HCT116 (cell line): ENCODE measurements around the gene PHF21A. TPM values are rescaled to one million over a fixed set of nuclear protein-coding genes. Genes with fewer than 3 reads are reported as not detected.
"Not testable (repeated sequence)": the region's sequence is repeated elsewhere in the genome, so short reads cannot be mapped to it uniquely, and the experiment has no call there.

Experiments
- ATAC-seq: fragments of 200-7000 bp; cut with Tn5 transposase; 2 replicates; pipeline ENCODE4 v1.9.1; 2020; ENCODE audit warnings: mild to moderate bottlenecking, moderate library complexity
- BruUV-seq: library from RNA; stranded (reverse); fragments of 400-500 nt; replicated peaks from 2 replicates; lab custom pipeline; 2021; lab: Mats Ljungman, UMichigan
- CTCF ChIA-PET: fragments of 300-600 bp; sonication (Branson Sonifier 250); formaldehyde crosslinking; loops from one replicate; lab custom pipeline; 2021; ENCODE audit warnings: antibody characterized with exemption; lab: Charles Lee
- POLR2A ChIA-PET: fragments of 300-600, 350-600 bp; sonication (Branson Sonifier 250); formaldehyde crosslinking; loops from one replicate; lab custom pipeline; 2021; ENCODE audit warnings: antibody characterized with exemption; lab: Charles Lee
- RAD21 ChIA-PET, 2 experiments: fragments of 300-600 bp; sonication (Branson Sonifier 250); formaldehyde crosslinking; loops; one replicate each; lab custom pipeline; 2023; ENCODE audit warnings: low total read pairs in 2 of 2; ENCODE audit not compliant: uncharacterized antibody in 2 of 2, unreplicated experiment in 2 of 2, low non-redundant PET in 1 of 2; lab: Charles Lee
- DNase-seq: peaks from one replicate; pipeline ENCODE4 v3.0.0-alpha.2; 2010; ENCODE audit warnings: low read depth, low spot score
- H2AFZ ChIP-seq: fragments of 200-600 bp; shearing (Covaris generic), sonication (generic); 2 replicates; pipeline ENCODE4 v1.6.1; 2017; ENCODE audit warnings: low read depth, mixed run types, mixed read lengths, antibody characterized with exemption, low read length; ENCODE audit not compliant: poor library complexity, severe bottlenecking
- H3K27ac ChIP-seq: 2 replicates; pipeline ENCODE4 v1.5.1; 2012; ENCODE audit warnings: low read depth, low read length
- H3K27me3 ChIP-seq: fragments of 200-600 bp; sonication (generic); 2 replicates; pipeline ENCODE4 v1.6.1; 2016; ENCODE audit warnings: mixed run types, low read length, mixed read lengths; ENCODE audit not compliant: insufficient read depth
- H3K36me3 ChIP-seq, 2 experiments: fragments of 200-500 bp in 1 of 2; fragments of 200-600 bp in 1 of 2; sonication (Bioruptor generic) in 1 of 2; sonication (generic) in 1 of 2; 2 replicates each; pipeline versions ENCODE4 v1.5.1 to v1.6.1; 2014 to 2016; ENCODE audit warnings: low read length in 2 of 2, inconsistent platforms in 1 of 2, mixed read lengths in 1 of 2, mixed run types in 1 of 2; ENCODE audit not compliant: insufficient read depth in 2 of 2, control insufficient read depth in 1 of 2
- H3K4me1 ChIP-seq, 2 experiments: fragments of 200-600 bp in 1 of 2; sonication (generic) in 1 of 2; 2 replicates each; pipeline versions ENCODE4 v1.5.1 to v1.6.1; 2012 to 2017; ENCODE audit warnings: low read length in 2 of 2, inconsistent platforms in 1 of 2, mild to moderate bottlenecking in 1 of 2, mixed read lengths in 1 of 2, mixed run types in 1 of 2, moderate library complexity in 1 of 2; ENCODE audit not compliant: insufficient read depth in 2 of 2, control insufficient read depth in 1 of 2
- H3K4me2 ChIP-seq: fragments of 200-600 bp; sonication (generic); 2 replicates; pipeline ENCODE4 v1.6.1; 2017; ENCODE audit warnings: mixed run types, low read length, mixed read lengths
- H3K4me3 ChIP-seq, 2 experiments: fragments of 200-600 bp in 1 of 2; sonication (generic) in 1 of 2; replicated peaks in 1 of 2; 2 replicates each; pipeline ENCODE4 v1.5.1; 2011 to 2016; ENCODE audit warnings: low read length in 2 of 2, control low read depth in 1 of 2, low read depth in 1 of 2, mild to moderate bottlenecking in 1 of 2, mixed read lengths in 1 of 2, mixed run types in 1 of 2
- H3K79me2 ChIP-seq: fragments of 200-600 bp; sonication (generic); 2 replicates; pipeline ENCODE4 v1.6.1; 2017; ENCODE audit warnings: mild to moderate bottlenecking, mixed run types, low read length, moderate library complexity, mixed read lengths; ENCODE audit not compliant: insufficient read depth
- H3K9ac ChIP-seq: fragments of 200-600 bp; sonication (generic); 2 replicates; pipeline ENCODE4 v1.6.1; 2016; ENCODE audit warnings: low read length, mixed read lengths
- H3K9me2 ChIP-seq: fragments of 200-600 bp; sonication (generic), shearing (Covaris generic); 2 replicates; pipeline ENCODE4 v1.6.1; 2017; ENCODE audit warnings: mixed run types, mild to moderate bottlenecking, moderate library complexity; ENCODE audit not compliant: insufficient read depth
- H3K9me3 ChIP-seq, 2 experiments: fragments of 200-500 bp in 1 of 2; fragments of 200-600 bp in 1 of 2; sonication (Bioruptor generic) in 1 of 2; sonication (generic) in 1 of 2; 2 replicates each; pipeline ENCODE4 v1.6.1; 2014 to 2017; ENCODE audit warnings: low read length in 2 of 2, mixed read lengths in 2 of 2, inconsistent platforms in 1 of 2, low read depth in 1 of 2, mild to moderate bottlenecking in 1 of 2, mixed run types in 1 of 2, moderate library complexity in 1 of 2; ENCODE audit not compliant: control insufficient read depth in 1 of 2, insufficient read depth in 1 of 2
- H4K20me1 ChIP-seq: fragments of 200-600 bp; sonication (generic), shearing (Covaris generic); 2 replicates; pipeline ENCODE4 v1.6.1; 2017; ENCODE audit warnings: mixed run types, mild to moderate bottlenecking, moderate library complexity; ENCODE audit not compliant: insufficient read depth
- REST ChIP-seq: IDR thresholded peaks from 2 replicates; pipeline ENCODE4 v1.6.1; 2012; ENCODE audit warnings: low read depth
- ZFX ChIP-seq: fragments of 450-650 bp; IDR thresholded peaks from 2 replicates; pipeline ENCODE4 v1.6.1; 2017
- intact Hi-C: fragments of 100-400 bp; cut with micrococcal nuclease; formaldehyde crosslinking; loops from 2 replicates; pipeline ENCODE4 v1.10.0; 2022
- total RNA-seq: library from RNA; stranded (reverse); gene quantifications from one replicate; pipeline ENCODE4 v1.2.1, GENCODE V29; 2021; ENCODE audit not compliant: unreplicated experiment

PHF21A gene
- total RNA-seq, 1 experiment from 2014 or later, result 27.0 TPM

GRCh38 chr11:45900175-45900800 lies 221.0 kb downstream of the PHF21A start:
- peak; percentile 27; the same call in 1 of the 2 replicates for ATAC-seq
- H2AFZ ChIP-seq, POLR2A ChIA-PET, H3K27me3 ChIP-seq, H3K27ac ChIP-seq, DNase-seq, RAD21 ChIA-PET, H4K20me1 ChIP-seq, intact Hi-C loops, CTCF ChIA-PET, H3K9me2 ChIP-seq, H3K9me3 ChIP-seq, H3K36me3 ChIP-seq, BruUV-seq, H3K79me2 ChIP-seq: not testable (repeated sequence)
- Histone ChIP-seq H3K4me3 (peak overlapping the region; percentile 39 to 51), H3K4me1 (peaks cover 10 to 25% of the 10 kb centered on the region in 2 experiments; a peak in 3 of 4 replicates), H3K4me2 (peak overlapping the region; percentile 68), H3K9ac (peak overlapping the region; percentile 39; the same call in 1 of the 2 replicates)
- TF ChIP-seq ZFX, result peak; percentile 41; the same call in 1 of the 2 replicates

DNA sequence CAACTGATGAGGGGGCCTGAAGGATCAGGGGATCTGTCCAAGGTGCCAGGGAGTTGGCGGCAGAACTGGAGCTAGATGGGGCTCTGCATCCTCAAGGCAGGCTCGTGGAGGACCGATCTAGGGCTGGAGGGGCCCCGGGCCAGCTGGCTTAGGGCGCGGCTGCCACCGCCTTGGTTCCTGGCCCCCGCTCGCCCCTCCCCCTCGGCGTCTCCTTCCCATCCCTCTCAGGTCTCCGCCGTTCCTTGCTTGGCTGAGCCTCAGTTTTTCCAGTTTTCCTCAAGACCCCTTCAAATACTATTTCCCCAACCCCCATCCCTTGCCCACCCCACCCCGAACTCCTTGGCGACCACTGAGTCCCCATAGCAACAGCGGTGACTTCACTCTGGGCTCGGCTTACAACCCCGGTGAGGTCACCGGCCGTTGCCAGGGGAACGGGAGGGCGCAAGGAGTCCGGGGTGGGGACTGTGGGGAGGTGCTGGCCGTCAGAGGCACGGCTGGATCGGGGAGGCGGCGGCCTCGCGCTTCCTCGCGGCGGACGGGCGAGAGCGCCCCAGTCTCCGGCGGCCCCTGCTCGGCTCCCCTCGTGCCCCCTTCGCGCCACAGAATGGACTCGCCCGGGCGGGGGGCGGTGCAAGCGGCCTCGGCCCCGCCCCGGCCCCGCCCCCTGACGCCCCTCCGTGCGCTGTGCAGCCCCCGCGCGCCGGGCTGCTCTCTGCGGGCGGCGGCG lies 221.6 kb downstream of the PHF21A start:
- H2AFZ ChIP-seq, result no peak overlapping the region
- peaks cover 10 to 25% of the 10 kb centered on the region in 2 experiments; a peak in 3 of 4 replicates for H3K4me1 ChIP-seq
- no peaks in the 10 kb centered on the region for H3K36me3 ChIP-seq
- DNase-seq (no peak), ATAC-seq (peak; percentile 80)
- ChIA-PET RAD21 (no interaction called here), POLR2A (no interaction called here), CTCF (interaction anchor here (0.6 to 1.3 kb wide), 2 partner anchors 18 to 107 kb away, joined by 3 read pairs; partner anchors contain the start of gene PEX16)
- intact Hi-C loops, result no loop called here
- no peaks in the 10 kb centered on the region for H3K9me3 ChIP-seq
- no peaks in the 10 kb centered on the region for H3K9me2 ChIP-seq
- BruUV-seq, result no TSS peak
- no peaks in the 10 kb centered on the region for H3K79me2 ChIP-seq
- H3K4me3 ChIP-seq, result peak overlapping the region; percentile 19 to 51; a peak in 1 of 4 replicates
- TF ChIP-seq ZFX (no peak), REST (peak; percentile 76)
- peak overlapping the region; percentile 32; the same call in 1 of the 2 replicates for H3K9ac ChIP-seq
- no peaks in the 10 kb centered on the region for H4K20me1 ChIP-seq
- peak overlapping the region; percentile 68 for H3K4me2 ChIP-seq
- H3K27ac ChIP-seq, result peak overlapping the region; percentile 43; the same call in 1 of the 2 replicates
- H3K27me3 ChIP-seq, result no peaks in the 10 kb centered on the region
